Measurements from ENCODE around the gene XPO6.

- TF ChIP-seq POLR2A (IDR thresholded peaks at IDR 0.05) (no peak), CTCF (IDR thresholded peaks at IDR 0.05) (no peak)
Observed at GRCh38 chr16:28183930-28184329, 27.8 kb downstream of the XPO6 start.
